Activated T-cell treated with anti-CD3 and anti-CD28 coated beads, Interleukin-2, amount 50 U/mL, for 4 hours (primary cell): ENCODE results near the gene KIAA0408. TPM values are rescaled to one million over a fixed set of nuclear protein-coding genes. Genes with fewer than 3 reads are reported as not detected.
A peak's percentile ranks its signal among the peaks of the same experiment; 100 is the strongest.

Experiments used
- ATAC-seq, 2 donors: fragments of 200-7000 bp; cut with Tn5 transposase; one replicate each; pipeline ENCODE4 v1.10.0; 2021
- DNase-seq: peaks from one replicate; pipeline ENCODE4 v3.0.0-alpha.2; 2020
- H3K27me3 Mint-ChIP-seq: one replicate; pipeline ENCODE4 v1.8.0; 2021; ENCODE audit warnings: low read depth, mixed read lengths
- H3K36me3 Mint-ChIP-seq: one replicate; pipeline ENCODE4 v1.8.0; 2022; ENCODE audit warnings: mixed read lengths; ENCODE audit not compliant: insufficient read depth
- H3K4me1 Mint-ChIP-seq: one replicate; pipeline ENCODE4 v1.8.0; 2021; ENCODE audit warnings: low read depth, mixed read lengths
- H3K4me3 Mint-ChIP-seq: one replicate; pipeline ENCODE4 v1.8.0; 2021; ENCODE audit warnings: mild to moderate bottlenecking, moderate library complexity, mixed read lengths
- H3K9me3 Mint-ChIP-seq: one replicate; pipeline ENCODE4 v1.8.0; 2021; ENCODE audit warnings: mixed read lengths
- total RNA-seq, 3 donors: library from RNA; stranded (reverse); gene quantifications; one replicate each; pipeline ENCODE4 v1.2.1, GENCODE V29; 2021

The KIAA0408 gene
- total RNA-seq: 1 to 10 TPM; 1.6 to 3.0 (median 1.6) TPM

DNA sequence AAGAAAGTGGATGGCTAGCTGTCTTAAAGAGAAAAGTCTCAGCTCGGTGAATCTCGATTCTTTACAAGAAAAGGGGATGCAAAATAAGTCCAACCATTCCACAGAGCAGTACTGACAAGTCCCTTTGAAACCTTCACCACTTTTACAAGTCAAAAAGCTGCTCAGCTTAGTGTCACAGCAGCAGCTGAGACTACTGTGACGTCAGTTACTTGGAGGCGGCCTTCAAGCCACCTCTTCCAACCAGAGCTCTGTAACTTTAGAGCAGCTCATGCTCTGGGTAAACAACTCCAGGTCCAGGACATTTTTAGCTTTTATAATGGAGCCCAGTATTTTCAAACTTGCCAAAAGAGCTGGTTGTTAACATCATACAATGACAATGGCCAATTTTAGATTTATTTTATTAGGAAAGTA, at the start of gene KIAA0408:
Gene KIAA0408 (minus strand): TSS at position 159 of the 411 bp plus-strand sequence. CDS start 5,408 bp downstream, outside the sequence.
- Mint-ChIP-seq H3K4me1 (no peaks in the 10 kb centered on the region), H3K36me3 (peaks cover 2% of the 10 kb centered on the region), H3K9me3 (no peaks in the 10 kb centered on the region), H3K27me3 (no peaks in the 10 kb centered on the region), H3K4me3 (no peak within 1 kb of the TSS)
- DNase-seq (no peak), ATAC-seq (no peak)

- Mint-ChIP-seq H3K36me3 (peaks cover 12% of the 10 kb centered on the region), H3K4me1 (no peaks in the 10 kb centered on the region), H3K4me3 (no peak overlapping the region), H3K9me3 (no peaks in the 10 kb centered on the region), H3K27me3 (no peaks in the 10 kb centered on the region)
- DNase-seq: no peak
- no peak for ATAC-seq
These were observed 47.7 kb upstream of the KIAA0408 start for GRCh38 chr6:127506894-127507293.

- H3K4me3 Mint-ChIP-seq: no peak overlapping the region
- H3K27me3 Mint-ChIP-seq: no peaks in the 10 kb centered on the region
- H3K9me3 Mint-ChIP-seq: no peaks in the 10 kb centered on the region
- ATAC-seq (no peak), DNase-seq (no peak)
- peaks cover 7% of the 10 kb centered on the region for H3K36me3 Mint-ChIP-seq
- no peaks in the 10 kb centered on the region for H3K4me1 Mint-ChIP-seq
These were observed 43.8 kb upstream of the KIAA0408 start for GRCh38 chr6:127503022-127503421.

GRCh38 chr6:127497410-127497809, 38.2 kb upstream of the KIAA0408 start:
- H3K4me1 Mint-ChIP-seq: peaks cover 2% of the 10 kb centered on the region
- ATAC-seq (no peak), DNase-seq (no peak)
- H3K4me3 Mint-ChIP-seq: no peak overlapping the region
- no peaks in the 10 kb centered on the region for H3K9me3 Mint-ChIP-seq
- H3K27me3 Mint-ChIP-seq: no peaks in the 10 kb centered on the region
- H3K36me3 Mint-ChIP-seq: no peaks in the 10 kb centered on the region

DNA sequence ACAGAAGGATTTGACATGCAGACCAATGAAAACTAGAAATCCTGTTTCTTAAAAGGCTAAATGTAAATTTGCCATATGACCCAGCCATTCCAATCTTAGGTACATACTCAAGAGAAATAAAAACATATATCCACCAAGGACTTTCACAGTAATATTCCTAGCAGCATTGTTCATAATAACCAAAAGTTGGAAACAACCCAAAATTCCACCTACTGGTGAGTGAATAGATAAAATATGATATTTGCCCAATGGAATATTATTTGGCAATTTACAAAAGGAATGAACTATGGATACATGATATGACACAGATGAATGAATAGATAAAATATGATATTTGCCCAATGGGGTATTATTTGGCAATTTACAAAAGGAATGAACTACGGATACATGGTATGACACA, 37.3 kb upstream of the KIAA0408 start:
- H3K27me3 Mint-ChIP-seq: no peaks in the 10 kb centered on the region
- no peak overlapping the region for H3K4me3 Mint-ChIP-seq
- H3K4me1 Mint-ChIP-seq: peaks cover 2% of the 10 kb centered on the region
- H3K36me3 Mint-ChIP-seq: peaks cover 5% of the 10 kb centered on the region
- no peaks in the 10 kb centered on the region for H3K9me3 Mint-ChIP-seq
- DNase-seq (no peak), ATAC-seq (no peak)

DNA sequence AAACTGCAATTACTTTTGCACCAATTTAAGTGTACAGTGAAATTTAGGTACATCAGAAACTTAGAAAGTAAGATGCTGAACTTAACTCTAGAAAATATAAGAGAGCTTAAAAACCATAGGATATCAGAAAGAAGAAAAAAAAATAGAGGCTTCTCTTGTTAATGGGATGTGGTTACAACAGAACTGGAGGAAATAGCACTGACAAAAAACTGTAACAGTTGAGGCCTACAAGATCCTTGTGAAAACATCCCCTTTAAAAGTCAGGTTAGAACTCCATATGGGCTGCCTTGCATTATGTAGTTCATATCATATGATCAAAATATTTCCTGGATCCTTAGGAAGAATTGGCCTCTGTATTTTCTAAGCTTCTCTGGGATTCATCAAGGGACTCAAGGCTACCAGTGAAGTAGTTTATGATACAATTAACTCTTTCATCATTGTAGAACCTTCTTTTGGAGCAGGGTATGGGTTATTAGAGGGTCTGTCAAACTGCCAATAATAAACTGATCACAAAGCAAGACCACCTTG, 35.1 kb upstream of the KIAA0408 start:
- DNase-seq (no peak), ATAC-seq (no peak)
- Mint-ChIP-seq H3K4me3 (no peak overlapping the region), H3K36me3 (peaks cover 5% of the 10 kb centered on the region), H3K9me3 (no peaks in the 10 kb centered on the region), H3K4me1 (peaks cover 2% of the 10 kb centered on the region), H3K27me3 (no peaks in the 10 kb centered on the region)

GRCh38 chr6:127489248-127489647, 30.1 kb upstream of the KIAA0408 start:
- Mint-ChIP-seq H3K36me3 (peaks cover 5% of the 10 kb centered on the region), H3K4me1 (peaks cover 18% of the 10 kb centered on the region), H3K4me3 (no peak overlapping the region)

GRCh38 chr6:127486934-127487333, 27.7 kb upstream of the KIAA0408 start:
- Mint-ChIP-seq H3K36me3 (peaks cover 6% of the 10 kb centered on the region), H3K27me3 (no peaks in the 10 kb centered on the region), H3K4me3 (no peak overlapping the region), H3K9me3 (peaks cover 6% of the 10 kb centered on the region), H3K4me1 (peaks cover 25% of the 10 kb centered on the region)
- no peak for DNase-seq
- ATAC-seq: no peak

More at GRCh38 chr6:127489248-127489647, 30.1 kb upstream of the KIAA0408 start:
- peaks cover 6% of the 10 kb centered on the region for H3K9me3 Mint-ChIP-seq
- no peaks in the 10 kb centered on the region for H3K27me3 Mint-ChIP-seq
- DNase-seq (no peak), ATAC-seq (no peak)

DNA sequence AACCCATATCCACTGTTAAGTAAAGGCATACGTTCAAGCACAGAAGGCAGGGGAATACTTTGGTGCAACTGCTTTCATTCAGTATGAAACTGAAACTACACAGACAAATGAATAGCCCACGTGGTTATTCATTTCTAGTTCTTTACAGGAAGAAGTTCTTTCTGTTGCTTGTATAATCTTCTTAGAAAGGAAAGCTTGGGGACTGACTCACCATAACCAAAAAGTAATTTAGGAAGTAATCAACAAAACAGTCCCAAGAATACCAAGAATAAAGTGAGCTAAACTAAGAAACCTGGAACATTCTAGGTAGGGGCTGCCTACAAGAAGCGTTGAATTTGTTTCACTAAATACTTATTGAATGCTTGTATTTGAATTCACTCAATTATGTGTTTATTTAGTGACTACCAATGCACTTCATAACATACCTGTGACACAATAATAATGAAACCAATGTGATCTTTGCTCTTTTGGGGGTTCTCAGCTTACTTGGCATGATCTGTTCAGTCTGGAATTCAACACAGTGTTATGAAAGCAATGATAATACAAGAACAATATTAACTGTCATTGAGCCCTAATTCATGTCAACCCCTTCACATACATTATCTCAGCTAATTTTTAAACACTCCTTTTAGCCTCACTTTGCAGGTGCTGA, 25.1 kb upstream of the KIAA0408 start:
- H3K27me3 Mint-ChIP-seq: no peaks in the 10 kb centered on the region
- H3K36me3 Mint-ChIP-seq: peaks cover 6% of the 10 kb centered on the region
- DNase-seq: no peak
- peaks cover 6% of the 10 kb centered on the region for H3K9me3 Mint-ChIP-seq
- peaks cover 25% of the 10 kb centered on the region for H3K4me1 Mint-ChIP-seq
- peak overlapping the region; percentile 65 for H3K4me3 Mint-ChIP-seq
- ATAC-seq: peak; percentile 87 to 90

- DNase-seq: no peak
- H3K36me3 Mint-ChIP-seq: peaks cover 6% of the 10 kb centered on the region
- peaks cover 25% of the 10 kb centered on the region for H3K4me1 Mint-ChIP-seq
- peaks cover 6% of the 10 kb centered on the region for H3K9me3 Mint-ChIP-seq
- no peaks in the 10 kb centered on the region for H3K27me3 Mint-ChIP-seq
- H3K4me3 Mint-ChIP-seq: peak overlapping the region; percentile 65
- ATAC-seq: peak in 1 of 2 donors; percentile 2
These were observed 24.3 kb upstream of the KIAA0408 start for GRCh38 chr6:127483399-127484055.

GRCh38 chr6:127482325-127482724, 23.1 kb upstream of the KIAA0408 start:
- Mint-ChIP-seq H3K36me3 (peaks cover 16% of the 10 kb centered on the region), H3K27me3 (no peaks in the 10 kb centered on the region), H3K4me3 (no peak overlapping the region), H3K4me1 (peaks cover 25% of the 10 kb centered on the region), H3K9me3 (peaks cover 6% of the 10 kb centered on the region)
- ATAC-seq (no peak), DNase-seq (no peak)

- Mint-ChIP-seq H3K4me1 (peaks cover 25% of the 10 kb centered on the region), H3K9me3 (peaks cover 6% of the 10 kb centered on the region), H3K27me3 (no peaks in the 10 kb centered on the region), H3K36me3 (peaks cover 16% of the 10 kb centered on the region), H3K4me3 (no peak overlapping the region)
- DNase-seq (no peak), ATAC-seq (no peak)
These were observed 22.4 kb upstream of the KIAA0408 start for GRCh38 chr6:127481628-127482027.

DNA sequence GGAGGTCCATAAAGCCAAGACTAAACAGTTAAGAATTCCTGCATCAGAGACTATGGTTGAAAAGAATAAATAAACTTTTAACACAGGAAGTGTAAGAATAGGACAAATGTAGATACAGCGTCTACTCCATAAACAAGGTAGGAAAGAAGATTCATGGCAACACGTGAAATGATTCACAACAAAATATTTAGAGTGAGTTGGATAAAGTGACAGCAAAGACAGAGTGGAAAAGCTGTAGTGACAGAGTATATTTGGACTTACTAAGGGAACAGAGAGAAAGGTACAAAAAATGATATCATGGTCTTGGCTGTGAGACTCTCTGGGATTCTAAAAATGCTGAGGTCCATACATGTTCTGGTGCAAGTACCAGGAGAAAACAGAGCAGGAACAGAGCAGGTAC, 21.9 kb upstream of the KIAA0408 start:
- H3K9me3 Mint-ChIP-seq: peaks cover 6% of the 10 kb centered on the region
- H3K4me3 Mint-ChIP-seq: no peak overlapping the region
- H3K27me3 Mint-ChIP-seq: no peaks in the 10 kb centered on the region
- H3K4me1 Mint-ChIP-seq: peaks cover 25% of the 10 kb centered on the region
- DNase-seq (no peak), ATAC-seq (no peak)
- H3K36me3 Mint-ChIP-seq: peaks cover 20% of the 10 kb centered on the region

DNA sequence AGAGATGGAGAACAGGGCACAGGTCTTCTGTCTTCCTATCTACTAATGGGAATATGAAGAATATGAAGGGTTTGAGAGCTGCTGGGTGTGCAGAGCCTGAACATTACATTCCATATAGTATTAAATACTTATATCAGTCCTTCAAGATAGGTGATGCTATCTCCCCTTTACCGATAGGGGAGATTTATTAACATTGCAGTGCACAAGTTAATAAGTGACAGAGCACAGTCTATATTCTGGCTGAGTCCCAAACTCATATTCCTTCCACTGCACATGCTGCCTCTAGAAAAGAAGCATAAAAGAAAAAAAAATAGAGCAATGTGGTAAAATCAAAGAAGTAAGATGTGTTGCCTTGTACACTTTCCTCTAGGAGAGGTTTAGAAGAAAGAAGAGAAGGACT, 18.5 kb upstream of the KIAA0408 start:
- Mint-ChIP-seq H3K4me3 (no peak overlapping the region), H3K36me3 (peaks cover 25% of the 10 kb centered on the region), H3K27me3 (peaks cover 1% of the 10 kb centered on the region), H3K9me3 (no peaks in the 10 kb centered on the region), H3K4me1 (no peaks in the 10 kb centered on the region)
- no peak for ATAC-seq
- no peak for DNase-seq

- peaks cover 1% of the 10 kb centered on the region for H3K27me3 Mint-ChIP-seq
- H3K9me3 Mint-ChIP-seq: no peaks in the 10 kb centered on the region
- ATAC-seq (no peak), DNase-seq (no peak)
- H3K4me3 Mint-ChIP-seq: no peak overlapping the region
- no peaks in the 10 kb centered on the region for H3K4me1 Mint-ChIP-seq
- peaks cover 20% of the 10 kb centered on the region for H3K36me3 Mint-ChIP-seq
These were observed 16.6 kb upstream of the KIAA0408 start for GRCh38 chr6:127475823-127476176.
